ENCODE measurements around the gene ZNF782.

The ZNF782 gene

DNA sequence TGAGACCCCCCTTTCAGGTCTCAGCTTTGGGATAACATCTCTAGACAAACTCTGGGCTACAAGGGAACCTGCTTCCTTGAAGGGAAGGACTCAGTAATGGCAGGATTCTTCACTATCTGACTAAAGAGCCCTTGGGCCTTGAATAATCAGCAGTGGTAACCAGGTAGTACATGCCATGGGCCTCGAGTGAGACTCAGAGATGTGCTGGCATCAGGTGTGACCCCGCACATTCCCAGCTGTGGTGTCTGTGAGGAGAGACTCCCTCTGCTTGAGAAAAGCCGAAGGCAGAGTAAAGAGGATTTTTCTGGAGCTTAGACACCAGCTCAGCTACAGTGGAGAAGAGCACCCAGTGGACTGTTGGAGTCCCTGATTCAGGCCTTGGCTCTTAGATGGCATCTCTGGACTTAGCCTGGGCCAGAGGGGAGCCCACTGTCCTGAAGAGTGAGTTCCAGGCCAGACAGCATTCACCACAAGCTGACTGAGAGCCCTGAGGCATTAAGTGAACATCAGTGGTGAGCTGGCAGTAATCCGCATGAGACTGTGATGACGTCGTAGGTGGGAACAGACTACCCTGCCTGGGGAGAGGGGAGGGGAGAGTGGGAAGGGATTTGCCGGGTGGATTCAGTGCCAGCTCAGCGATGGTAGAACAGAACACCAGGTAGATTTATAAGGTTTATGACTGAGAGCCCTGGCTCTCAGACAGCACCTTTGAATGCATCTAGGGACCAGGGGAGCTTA lies 5.3 kb upstream of the ZNF782 start:
- no peak for TF ChIP-seq SUZ12 (IDR thresholded peaks at IDR 0.05; ENCODE audit: extremely low read depth, insufficient read depth, insufficient read length)
- no peak for TF ChIP-seq YY1 (IDR thresholded peaks at IDR 0.05; ENCODE audit: insufficient read depth, insufficient read length)
- TF ChIP-seq ZNF274 (IDR thresholded peaks at IDR 0.05; ENCODE audit: low read depth, low read length) = no peak
- H3K36me3 ChIP-seq (ENCODE audit: insufficient read depth, insufficient read length, low read length) = no peaks in the 10 kb centered on the region
- H3K9ac ChIP-seq (ENCODE audit: insufficient read length, low read depth) = no peak overlapping the region
- peaks cover 18% of the 10 kb centered on the region for H3K4me1 ChIP-seq (ENCODE audit: insufficient read depth, insufficient read length)
- DNase-seq (ENCODE audit: low read depth, low spot score) = no peak
- no peaks in the 10 kb centered on the region for H3K27me3 ChIP-seq (ENCODE audit: insufficient read depth, insufficient read length)
- H3K9me3 ChIP-seq (ENCODE audit: insufficient read depth, low read length) = peaks cover 7% of the 10 kb centered on the region; the same call in 1 of the 2 replicates
- no peak overlapping the region for H3K4me3 ChIP-seq (ENCODE audit: insufficient read length, low read depth)

DNA sequence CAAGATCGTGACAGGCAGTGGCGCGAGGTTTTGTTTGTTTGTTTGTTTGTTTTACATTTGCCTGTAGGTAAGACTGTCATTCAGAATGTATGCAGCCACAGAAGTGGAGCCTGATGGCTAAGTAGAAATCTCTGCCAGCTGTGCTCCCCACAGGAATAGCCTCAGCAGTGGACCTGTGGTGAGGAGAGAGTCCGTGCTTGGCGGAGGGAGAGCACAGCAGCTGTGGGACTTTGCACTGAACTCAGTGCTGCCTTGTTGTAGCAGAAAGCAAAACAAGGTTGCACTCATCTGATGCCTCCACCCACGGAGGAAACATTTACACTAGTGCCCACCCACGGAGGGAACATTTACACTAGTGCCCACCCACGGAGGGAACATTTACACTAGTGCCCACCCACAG lies 4.4 kb upstream of the ZNF782 start:
- no peak for DNase-seq (ENCODE audit: low read depth, low spot score)
- Histone ChIP-seq H3K27me3 (ENCODE audit: insufficient read depth, insufficient read length) (no peaks in the 10 kb centered on the region), H3K4me1 (ENCODE audit: insufficient read depth, insufficient read length) (peaks cover 18% of the 10 kb centered on the region), H3K9me3 (ENCODE audit: insufficient read depth, low read length) (peaks cover 6% of the 10 kb centered on the region; the same call in 1 of the 2 replicates), H3K9ac (ENCODE audit: insufficient read length, low read depth) (no peak overlapping the region), H3K4me3 (ENCODE audit: insufficient read length, low read depth) (no peak overlapping the region), H3K36me3 (ENCODE audit: insufficient read depth, insufficient read length, low read length) (no peaks in the 10 kb centered on the region)
- TF ChIP-seq YY1 (IDR thresholded peaks at IDR 0.05; ENCODE audit: insufficient read depth, insufficient read length) (no peak), SUZ12 (IDR thresholded peaks at IDR 0.05; ENCODE audit: extremely low read depth, insufficient read depth, insufficient read length) (no peak), ZNF274 (IDR thresholded peaks at IDR 0.05; ENCODE audit: low read depth, low read length) (no peak)

DNA sequence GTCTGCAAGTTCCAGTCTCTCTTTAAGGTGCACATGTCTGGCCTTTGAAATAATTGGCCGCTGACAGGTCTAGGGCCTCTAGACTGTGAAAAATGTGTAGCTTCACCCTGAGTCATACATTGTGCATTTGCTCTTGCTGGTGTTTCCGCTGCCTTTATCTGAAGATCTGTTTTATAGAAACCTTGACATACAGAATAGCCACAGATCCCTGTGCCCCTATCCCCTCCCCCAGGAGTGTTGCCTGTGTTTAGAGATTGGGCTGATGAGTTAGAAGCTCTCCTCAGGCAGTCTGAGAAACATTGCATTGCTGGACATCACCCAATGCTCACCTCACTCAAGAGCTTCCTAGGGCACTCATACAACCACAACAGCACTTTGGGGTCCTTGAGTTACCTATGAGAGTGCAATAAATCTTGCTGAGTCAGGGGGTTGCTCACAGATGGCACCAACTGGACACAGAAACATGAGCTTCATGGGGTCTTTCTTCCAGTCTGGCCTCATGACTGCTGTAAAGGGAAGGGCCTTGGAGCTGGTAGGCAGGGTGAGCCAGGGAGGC lies 3.8 kb upstream of the ZNF782 start:
- H3K27me3 ChIP-seq (ENCODE audit: insufficient read depth, insufficient read length) = no peaks in the 10 kb centered on the region
- TF ChIP-seq YY1 (IDR thresholded peaks at IDR 0.05; ENCODE audit: insufficient read depth, insufficient read length) = no peak
- TF ChIP-seq SUZ12 (IDR thresholded peaks at IDR 0.05; ENCODE audit: extremely low read depth, insufficient read depth, insufficient read length) = no peak
- no peak for TF ChIP-seq ZNF274 (IDR thresholded peaks at IDR 0.05; ENCODE audit: low read depth, low read length)
- H3K9ac ChIP-seq (ENCODE audit: insufficient read length, low read depth) = no peak overlapping the region
- H3K4me1 ChIP-seq (ENCODE audit: insufficient read depth, insufficient read length) = peaks cover 18% of the 10 kb centered on the region
- DNase-seq (ENCODE audit: low read depth, low spot score) = no peak
- H3K9me3 ChIP-seq (ENCODE audit: insufficient read depth, low read length) = no peaks in the 10 kb centered on the region; the same call in 1 of the 2 replicates
- no peaks in the 10 kb centered on the region for H3K36me3 ChIP-seq (ENCODE audit: insufficient read depth, insufficient read length, low read length)
- no peak overlapping the region for H3K4me3 ChIP-seq (ENCODE audit: insufficient read length, low read depth)

DNA sequence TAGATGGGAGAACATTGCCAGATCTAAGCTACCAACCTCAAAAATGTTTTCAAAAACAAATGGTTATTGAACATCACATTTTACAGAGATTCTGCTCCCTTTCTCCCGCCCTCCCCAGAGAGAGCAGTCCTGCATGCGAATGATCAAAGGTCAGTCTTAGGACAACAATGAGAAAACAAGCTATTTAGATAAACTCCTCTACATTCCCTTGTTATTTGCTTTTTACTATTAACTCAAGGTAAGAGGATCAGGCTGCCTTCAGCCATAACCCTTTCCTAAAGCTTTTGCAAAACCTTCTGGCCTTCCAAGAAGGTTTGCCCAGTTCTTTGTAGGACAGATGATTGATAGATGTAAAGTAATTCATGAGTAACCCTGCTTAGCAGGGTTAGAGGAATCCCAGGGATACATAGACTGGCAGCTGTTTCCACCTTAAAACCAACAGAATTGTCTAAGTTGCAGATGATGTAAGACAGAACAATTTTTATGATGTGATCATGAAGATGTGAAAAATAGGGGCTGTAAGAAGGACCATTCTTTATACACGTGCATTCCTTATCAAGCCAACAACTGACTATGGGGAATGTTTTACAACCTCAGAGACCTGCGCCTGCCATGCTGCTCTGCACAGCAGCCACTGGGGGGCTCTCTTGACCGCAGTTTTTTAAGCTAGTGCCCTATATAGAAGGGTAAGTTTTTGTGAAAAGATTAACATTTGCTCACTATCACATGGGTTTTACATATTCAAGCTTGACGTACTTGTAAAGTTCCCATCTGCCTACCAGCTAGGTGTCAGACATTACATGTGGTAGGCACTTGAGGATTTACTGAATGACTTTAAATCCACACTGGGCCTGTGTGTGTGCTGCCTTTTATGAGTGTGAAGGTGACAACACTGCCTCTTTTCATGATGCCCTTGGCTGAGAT lies 2.3 kb upstream of the ZNF782 start:
- H3K9me3 ChIP-seq (ENCODE audit: insufficient read depth, low read length) = no peaks in the 10 kb centered on the region
- H3K4me3 ChIP-seq (ENCODE audit: insufficient read length, low read depth) = no peak overlapping the region
- peak; percentile 57 for DNase-seq (ENCODE audit: low read depth, low spot score)
- TF ChIP-seq ZNF274 (IDR thresholded peaks at IDR 0.05; ENCODE audit: low read depth, low read length) (no peak), YY1 (IDR thresholded peaks at IDR 0.05; ENCODE audit: insufficient read depth, insufficient read length) (no peak), SUZ12 (IDR thresholded peaks at IDR 0.05; ENCODE audit: extremely low read depth, insufficient read depth, insufficient read length) (no peak)
- H3K9ac ChIP-seq (ENCODE audit: insufficient read length, low read depth) = no peak overlapping the region
- H3K36me3 ChIP-seq (ENCODE audit: insufficient read depth, insufficient read length, low read length) = peaks cover 6% of the 10 kb centered on the region
- no peaks in the 10 kb centered on the region for H3K27me3 ChIP-seq (ENCODE audit: insufficient read depth, insufficient read length)
- peaks cover 18% of the 10 kb centered on the region for H3K4me1 ChIP-seq (ENCODE audit: insufficient read depth, insufficient read length)

DNA sequence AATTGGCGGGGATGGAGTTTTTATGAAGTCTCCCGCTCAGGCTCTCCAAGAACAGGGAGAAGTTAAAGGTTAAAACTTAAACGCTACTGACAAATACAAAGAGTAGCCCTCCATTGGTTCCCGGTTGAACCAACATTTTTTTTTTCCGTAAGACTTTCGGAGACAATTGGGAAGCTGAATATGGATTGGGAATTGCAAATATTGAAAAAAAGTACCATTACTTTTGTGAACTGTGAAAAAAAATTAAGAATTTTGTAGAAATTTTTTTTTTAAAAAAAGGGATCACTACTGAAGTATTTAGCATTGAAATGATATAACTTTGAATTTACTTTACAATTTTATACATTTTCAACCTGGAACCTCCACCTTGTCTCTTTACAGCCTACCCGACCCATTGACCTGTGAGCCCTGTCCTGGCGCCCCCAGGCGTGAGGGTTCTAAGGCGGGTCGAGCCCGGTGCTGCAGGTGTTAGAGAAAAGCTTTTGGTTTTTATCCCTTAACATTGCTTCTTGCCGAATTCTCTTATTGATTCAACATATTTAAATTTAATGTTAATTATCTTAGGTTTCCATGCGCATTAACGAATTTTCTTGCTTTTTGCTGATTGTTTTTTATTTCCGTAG lies 448 bp upstream of the ZNF782 start:
- H3K4me1 ChIP-seq (ENCODE audit: insufficient read depth, insufficient read length) = peaks cover 14% of the 10 kb centered on the region
- no peak for TF ChIP-seq YY1 (IDR thresholded peaks at IDR 0.05; ENCODE audit: insufficient read depth, insufficient read length)
- peak overlapping the region; percentile 22 for H3K9ac ChIP-seq (ENCODE audit: insufficient read length, low read depth)
- H3K27me3 ChIP-seq (ENCODE audit: insufficient read depth, insufficient read length) = no peaks in the 10 kb centered on the region
- H3K36me3 ChIP-seq (ENCODE audit: insufficient read depth, insufficient read length, low read length) = peaks cover 6% of the 10 kb centered on the region
- H3K4me3 ChIP-seq (ENCODE audit: insufficient read length, low read depth) = peak overlapping the region; percentile 66
- DNase-seq (ENCODE audit: low read depth, low spot score) = no peak
- 0 out of 2 replicates have a peak, but pooled peaks cover 5% of the 10 kb centered on the region for H3K9me3 ChIP-seq (ENCODE audit: insufficient read depth, low read length)

DNA sequence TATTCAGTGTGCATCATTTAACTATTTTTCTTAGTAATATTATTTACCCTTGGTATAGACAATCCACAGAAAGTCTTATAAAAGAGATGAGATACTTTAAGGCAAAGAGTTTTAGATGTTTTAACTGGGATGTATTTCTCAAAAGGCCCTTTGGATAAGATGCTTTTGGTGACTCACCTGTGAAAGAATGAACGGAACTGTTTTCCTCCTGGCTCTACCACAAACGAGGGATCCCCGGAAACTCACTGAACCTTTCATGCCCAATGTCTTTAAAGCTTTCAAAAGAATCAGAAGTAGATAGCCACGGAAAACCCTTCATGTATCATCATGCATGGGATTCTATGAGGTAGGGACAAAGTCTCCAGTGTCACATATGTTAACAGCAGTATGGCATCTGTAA lies 1.6 kb downstream of the ZNF782 start:
- H3K9me3 ChIP-seq (ENCODE audit: insufficient read depth, low read length) = peaks cover 11% of the 10 kb centered on the region; the same call in 1 of the 2 replicates
- no peak for DNase-seq (ENCODE audit: low read depth, low spot score)
- TF ChIP-seq YY1 (IDR thresholded peaks at IDR 0.05; ENCODE audit: insufficient read depth, insufficient read length) (no peak), SUZ12 (IDR thresholded peaks at IDR 0.05; ENCODE audit: extremely low read depth, insufficient read depth, insufficient read length) (no peak), ZNF274 (IDR thresholded peaks at IDR 0.05; ENCODE audit: low read depth, low read length) (no peak)
- H3K36me3 ChIP-seq (ENCODE audit: insufficient read depth, insufficient read length, low read length) = peaks cover 6% of the 10 kb centered on the region
- H3K4me3 ChIP-seq (ENCODE audit: insufficient read length, low read depth) = no peak overlapping the region
- H3K4me1 ChIP-seq (ENCODE audit: insufficient read depth, insufficient read length) = no peaks in the 10 kb centered on the region
- no peak overlapping the region for H3K9ac ChIP-seq (ENCODE audit: insufficient read length, low read depth)
- H3K27me3 ChIP-seq (ENCODE audit: insufficient read depth, insufficient read length) = no peaks in the 10 kb centered on the region
